Erythroblast (primary cell): ENCODE data around the gene DCAF4.

Source experiments
- GATA1 ChIP-seq: IDR thresholded peaks from 2 replicates; pipeline ENCODE4 v1.6.1; 2011; ENCODE audit warnings: low read depth, mild to moderate bottlenecking, control low read depth, low read length, moderate library complexity
- POLR2A ChIP-seq: IDR thresholded peaks from 2 replicates; pipeline ENCODE4 v1.6.1; 2011; ENCODE audit warnings: mild to moderate bottlenecking, low read length

DNA sequence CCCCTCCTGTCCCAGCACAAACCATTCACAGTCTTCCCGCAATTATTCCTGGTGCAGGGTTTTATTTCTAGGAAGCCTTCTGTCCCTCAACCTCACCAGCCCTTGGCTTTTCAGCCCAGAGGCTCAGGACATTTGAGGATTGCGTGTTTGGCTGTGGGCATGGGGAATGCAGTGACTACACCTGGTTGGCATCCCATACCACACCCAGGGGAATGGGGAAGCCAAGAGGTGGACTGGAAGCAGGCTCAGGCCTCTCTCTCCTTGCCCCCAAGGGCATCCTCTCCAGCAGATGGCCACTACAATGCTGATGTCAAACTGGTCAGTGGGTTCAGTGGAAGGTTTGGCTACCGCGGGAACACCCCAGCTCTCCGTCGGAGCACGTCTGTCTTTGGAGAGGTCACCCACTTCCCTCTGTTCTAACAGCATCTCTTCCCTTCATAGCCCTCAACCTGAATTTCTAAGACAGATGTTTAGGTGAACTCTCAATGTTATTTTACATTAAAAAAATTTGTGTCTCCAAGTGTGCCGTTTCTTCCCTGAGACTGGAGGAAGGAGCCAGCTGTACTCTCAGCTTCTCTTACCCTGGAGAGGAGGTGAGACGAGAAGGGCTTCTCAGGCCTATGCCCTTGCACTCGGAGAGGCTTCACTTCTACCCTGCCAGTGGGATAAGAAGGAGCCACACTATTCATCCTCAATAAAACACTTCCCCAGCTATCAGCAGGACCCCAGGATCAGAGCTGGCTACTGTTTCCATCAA is 35.5 kb downstream of the DCAF4 start:
- TF ChIP-seq POLR2A, result no peak
- TF ChIP-seq GATA1, result no peak
